ENCODE results near the gene FANCE.

DNA sequence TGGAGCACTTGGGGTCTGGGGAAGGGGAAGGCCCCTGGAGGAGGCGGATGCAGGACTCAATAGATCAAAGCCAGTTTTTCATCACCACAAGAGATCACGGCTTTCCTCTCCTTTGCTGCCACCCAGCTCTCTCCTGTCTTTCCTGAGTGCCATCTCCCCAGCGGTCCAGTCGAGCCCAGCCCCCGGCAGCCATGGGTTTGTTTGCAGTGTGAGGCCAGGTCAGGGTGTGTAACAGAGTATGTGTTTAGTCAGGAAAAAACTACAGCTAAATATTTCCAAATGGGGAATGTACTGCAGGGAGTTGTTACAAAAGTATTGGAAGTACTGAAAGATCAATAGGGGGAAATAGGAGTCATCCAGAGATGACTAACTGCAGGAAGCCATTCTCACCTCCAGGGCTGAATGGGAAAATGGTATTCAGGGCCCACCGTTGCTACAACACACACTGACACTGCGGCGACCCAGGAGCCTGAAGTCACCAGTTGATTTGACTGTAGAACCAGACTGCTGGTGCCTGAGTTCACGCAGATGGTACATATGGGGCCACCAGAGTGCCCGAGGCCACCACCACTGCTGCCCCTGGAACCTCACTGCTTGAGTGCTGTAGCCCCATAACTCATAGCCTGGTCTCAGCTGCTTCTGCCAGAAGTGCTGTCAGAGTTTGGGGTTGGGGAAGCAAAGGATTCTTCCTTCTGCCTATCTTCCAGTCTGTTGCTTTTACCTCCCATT, 23.6 kb upstream of the FANCE start:
- TF ChIP-seq, protein P1, sequence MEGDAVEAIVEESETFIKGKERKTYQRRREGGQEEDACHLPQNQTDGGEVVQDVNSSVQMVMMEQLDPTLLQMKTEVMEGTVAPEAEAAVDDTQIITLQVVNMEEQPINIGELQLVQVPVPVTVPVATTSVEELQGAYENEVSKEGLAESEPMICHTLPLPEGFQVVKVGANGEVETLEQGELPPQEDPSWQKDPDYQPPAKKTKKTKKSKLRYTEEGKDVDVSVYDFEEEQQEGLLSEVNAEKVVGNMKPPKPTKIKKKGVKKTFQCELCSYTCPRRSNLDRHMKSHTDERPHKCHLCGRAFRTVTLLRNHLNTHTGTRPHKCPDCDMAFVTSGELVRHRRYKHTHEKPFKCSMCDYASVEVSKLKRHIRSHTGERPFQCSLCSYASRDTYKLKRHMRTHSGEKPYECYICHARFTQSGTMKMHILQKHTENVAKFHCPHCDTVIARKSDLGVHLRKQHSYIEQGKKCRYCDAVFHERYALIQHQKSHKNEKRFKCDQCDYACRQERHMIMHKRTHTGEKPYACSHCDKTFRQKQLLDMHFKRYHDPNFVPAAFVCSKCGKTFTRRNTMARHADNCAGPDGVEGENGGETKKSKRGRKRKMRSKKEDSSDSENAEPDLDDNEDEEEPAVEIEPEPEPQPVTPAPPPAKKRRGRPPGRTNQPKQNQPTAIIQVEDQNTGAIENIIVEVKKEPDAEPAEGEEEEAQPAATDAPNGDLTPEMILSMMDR (IDR thresholded peaks at IDR 0.05; ENCODE audit: insufficient read depth, low read length, poor library complexity, severe bottlenecking), result no peak
- TF ChIP-seq EZH2phosphoT487 (conservative IDR thresholded peaks at IDR 0.05; ENCODE audit: low read length), result no peak

All from SU-DHL-6 (cell line).